Measurements from ENCODE around the gene PDLIM4.

DNA sequence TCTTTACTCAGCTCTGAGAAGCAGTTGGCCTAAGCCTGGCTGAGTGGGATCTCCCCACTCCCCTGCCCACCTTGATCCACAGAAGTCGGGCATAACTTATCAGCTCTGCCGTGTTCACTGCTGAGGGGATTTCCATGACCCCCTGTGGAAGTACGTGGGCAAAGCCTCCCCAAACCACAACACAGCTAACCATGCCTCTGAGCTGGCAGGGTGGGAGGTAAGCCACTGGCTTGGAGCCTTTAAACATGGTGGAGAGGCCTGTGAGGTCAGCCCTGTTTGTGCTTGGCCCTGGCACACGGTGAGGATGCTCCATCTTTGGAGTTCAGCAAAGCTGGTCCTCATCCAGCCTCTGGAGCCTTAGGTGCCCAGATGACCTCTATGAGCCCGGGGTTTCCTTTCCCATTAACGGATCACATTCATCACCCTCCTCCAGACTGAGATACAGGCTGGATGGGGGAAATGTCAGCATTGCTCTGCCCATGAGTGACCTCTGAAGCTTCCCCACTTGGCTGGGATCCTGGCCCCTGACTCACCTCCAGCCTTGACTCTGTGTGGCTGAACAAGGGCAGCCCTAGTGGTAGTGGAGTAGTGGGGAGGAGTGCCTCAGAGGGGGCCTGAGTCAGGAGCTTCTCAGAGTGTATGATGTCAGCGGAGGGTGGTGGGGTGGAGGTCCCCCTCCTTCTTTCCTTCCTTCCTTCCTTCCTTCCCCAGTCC, 6.2 kb downstream of the PDLIM4 start:
- TF ChIP-seq, protein P1, sequence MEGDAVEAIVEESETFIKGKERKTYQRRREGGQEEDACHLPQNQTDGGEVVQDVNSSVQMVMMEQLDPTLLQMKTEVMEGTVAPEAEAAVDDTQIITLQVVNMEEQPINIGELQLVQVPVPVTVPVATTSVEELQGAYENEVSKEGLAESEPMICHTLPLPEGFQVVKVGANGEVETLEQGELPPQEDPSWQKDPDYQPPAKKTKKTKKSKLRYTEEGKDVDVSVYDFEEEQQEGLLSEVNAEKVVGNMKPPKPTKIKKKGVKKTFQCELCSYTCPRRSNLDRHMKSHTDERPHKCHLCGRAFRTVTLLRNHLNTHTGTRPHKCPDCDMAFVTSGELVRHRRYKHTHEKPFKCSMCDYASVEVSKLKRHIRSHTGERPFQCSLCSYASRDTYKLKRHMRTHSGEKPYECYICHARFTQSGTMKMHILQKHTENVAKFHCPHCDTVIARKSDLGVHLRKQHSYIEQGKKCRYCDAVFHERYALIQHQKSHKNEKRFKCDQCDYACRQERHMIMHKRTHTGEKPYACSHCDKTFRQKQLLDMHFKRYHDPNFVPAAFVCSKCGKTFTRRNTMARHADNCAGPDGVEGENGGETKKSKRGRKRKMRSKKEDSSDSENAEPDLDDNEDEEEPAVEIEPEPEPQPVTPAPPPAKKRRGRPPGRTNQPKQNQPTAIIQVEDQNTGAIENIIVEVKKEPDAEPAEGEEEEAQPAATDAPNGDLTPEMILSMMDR (IDR thresholded peaks at IDR 0.05): no peak
- TF ChIP-seq POLR2A (IDR thresholded peaks at IDR 0.05): no peak
